ENCODE data around the gene TSEN15. TPM values are rescaled to one million over a fixed set of nuclear protein-coding genes. Genes with fewer than 3 reads are reported as not detected.
"Not testable (repeated sequence)": the region's sequence is repeated elsewhere in the genome, so short reads cannot be mapped to it uniquely, and the experiment has no call there.

The TSEN15 gene
- polyA plus RNA-seq, 1 donor from 2014 or later, result 35.1 TPM

GRCh38 chr1:184085667-184086066, 34.1 kb downstream of the TSEN15 start:
- Mint-ChIP-seq H3K36me3 (peaks cover 7% of the 10 kb centered on the region), H3K4me1 (no peaks in the 10 kb centered on the region), H3K27me3 (no peaks in the 10 kb centered on the region), H3K9me3 (no peaks in the 10 kb centered on the region), H3K4me3 (no peak overlapping the region), H3K27ac (no peak overlapping the region)

GRCh38 chr1:184088037-184088436, 36.5 kb downstream of the TSEN15 start:
- Mint-ChIP-seq H3K36me3 (peaks cover 7% of the 10 kb centered on the region), H3K4me1 (peaks cover 0 to 2% (median 0%) of the 10 kb centered on the region in 3 donors), H3K27me3 (no peaks in the 10 kb centered on the region), H3K27ac (no peak overlapping the region), H3K9me3 (no peaks in the 10 kb centered on the region), H3K4me3 (no peak overlapping the region)

- Mint-ChIP-seq H3K27ac (no peak overlapping the region), H3K4me3 (no peak overlapping the region), H3K36me3 (peaks cover 3% of the 10 kb centered on the region), H3K27me3 (no peaks in the 10 kb centered on the region), H3K9me3 (no peaks in the 10 kb centered on the region), H3K4me1 (peaks cover 0 to 2% (median 0%) of the 10 kb centered on the region in 3 donors)
Measured at GRCh38 chr1:184093071-184093470, 41.5 kb downstream of the TSEN15 start.

- Mint-ChIP-seq H3K27ac (no peak overlapping the region), H3K27me3 (no peaks in the 10 kb centered on the region), H3K4me3 (no peak overlapping the region), H3K36me3 (peaks cover 4% of the 10 kb centered on the region), H3K4me1 (peaks cover 0 to 5% (median 0%) of the 10 kb centered on the region in 3 donors), H3K9me3 (peaks cover 0 to 3% (median 0%) of the 10 kb centered on the region in 3 donors)
Measured at GRCh38 chr1:184096005-184096404, 44.5 kb downstream of the TSEN15 start.

GRCh38 chr1:184096580-184096979, 45.0 kb downstream of the TSEN15 start:
- not testable (repeated sequence) for H3K36me3 Mint-ChIP-seq, H3K9me3 Mint-ChIP-seq, H3K4me3 Mint-ChIP-seq, H3K27ac Mint-ChIP-seq, H3K27me3 Mint-ChIP-seq, H3K4me1 Mint-ChIP-seq

- Mint-ChIP-seq H3K9me3 (peaks cover 5 to 9% (median 7%) of the 10 kb centered on the region in 3 donors), H3K27ac (no peak overlapping the region), H3K36me3 (peaks cover 19% of the 10 kb centered on the region), H3K4me1 (peaks cover 0 to 3% (median 0%) of the 10 kb centered on the region in 3 donors), H3K4me3 (no peak overlapping the region), H3K27me3 (no peaks in the 10 kb centered on the region)
Measured at GRCh38 chr1:184101141-184101540, 49.6 kb downstream of the TSEN15 start.

- Mint-ChIP-seq H3K27me3 (no peaks in the 10 kb centered on the region), H3K27ac (no peak overlapping the region), H3K4me3 (no peak overlapping the region), H3K4me1 (peaks cover 0 to 3% (median 0%) of the 10 kb centered on the region in 3 donors), H3K36me3 (peaks cover 23% of the 10 kb centered on the region), H3K9me3 (peaks cover 7 to 11% (median 9%) of the 10 kb centered on the region in 3 donors)
Measured at GRCh38 chr1:184101571-184101970, 50.0 kb downstream of the TSEN15 start.

GRCh38 chr1:184110272-184111204, 59.0 kb downstream of the TSEN15 start:
- H3K36me3 Mint-ChIP-seq, result peaks cover 7% of the 10 kb centered on the region
- peaks cover 0 to 3% (median 1%) of the 10 kb centered on the region in 3 donors for H3K4me1 Mint-ChIP-seq
- H3K4me3 Mint-ChIP-seq, result no peak overlapping the region
- peaks cover 5 to 13% (median 9%) of the 10 kb centered on the region in 3 donors for H3K9me3 Mint-ChIP-seq
- no peaks in the 10 kb centered on the region for H3K27me3 Mint-ChIP-seq
- H3K27ac Mint-ChIP-seq, result no peak overlapping the region

- Mint-ChIP-seq H3K27ac (no peak overlapping the region), H3K36me3 (peaks cover 1% of the 10 kb centered on the region), H3K4me3 (no peak overlapping the region), H3K27me3 (no peaks in the 10 kb centered on the region), H3K4me1 (peaks cover 0 to 3% (median 1%) of the 10 kb centered on the region in 3 donors), H3K9me3 (peaks cover 0 to 5% (median 2%) of the 10 kb centered on the region in 3 donors)
Measured at GRCh38 chr1:184112176-184112948, 60.8 kb downstream of the TSEN15 start.

- Mint-ChIP-seq H3K4me3 (no peak overlapping the region), H3K36me3 (peaks cover 1% of the 10 kb centered on the region), H3K4me1 (peaks cover 0 to 3% (median 1%) of the 10 kb centered on the region in 3 donors), H3K9me3 (peaks cover 0 to 5% (median 2%) of the 10 kb centered on the region in 3 donors), H3K27me3 (no peaks in the 10 kb centered on the region), H3K27ac (no peak overlapping the region)
Measured at GRCh38 chr1:184113251-184113650, 61.7 kb downstream of the TSEN15 start.

- peaks cover 0 to 5% (median 2%) of the 10 kb centered on the region in 3 donors for H3K9me3 Mint-ChIP-seq
- H3K27me3 Mint-ChIP-seq, result no peaks in the 10 kb centered on the region
- H3K36me3 Mint-ChIP-seq, result peaks cover 3% of the 10 kb centered on the region
- no peak overlapping the region for H3K27ac Mint-ChIP-seq
- H3K4me3 Mint-ChIP-seq, result no peak overlapping the region
- H3K4me1 Mint-ChIP-seq, result peaks cover 0 to 1% (median 1%) of the 10 kb centered on the region in 3 donors
Measured at GRCh38 chr1:184114818-184115398, 63.4 kb downstream of the TSEN15 start.

GRCh38 chr1:184116287-184116686, 64.8 kb downstream of the TSEN15 start:
- no peak overlapping the region for H3K27ac Mint-ChIP-seq
- H3K36me3 Mint-ChIP-seq, result peaks cover 3% of the 10 kb centered on the region
- peaks cover 0 to 4% (median 2%) of the 10 kb centered on the region in 3 donors for H3K9me3 Mint-ChIP-seq
- no peaks in the 10 kb centered on the region for H3K27me3 Mint-ChIP-seq
- no peak overlapping the region for H3K4me3 Mint-ChIP-seq
- peaks cover 0 to 1% (median 0%) of the 10 kb centered on the region in 3 donors for H3K4me1 Mint-ChIP-seq

GRCh38 chr1:184118046-184118445, 66.5 kb downstream of the TSEN15 start:
- Mint-ChIP-seq H3K27me3 (no peaks in the 10 kb centered on the region), H3K4me1 (no peaks in the 10 kb centered on the region), H3K27ac (no peak overlapping the region), H3K36me3 (peaks cover 2% of the 10 kb centered on the region), H3K4me3 (no peak overlapping the region), H3K9me3 (peaks cover 0 to 6% (median 5%) of the 10 kb centered on the region in 3 donors)
